ENCODE data around the gene TTC21B. TPM values are rescaled to one million over a fixed set of nuclear protein-coding genes. Genes with fewer than 3 reads are reported as not detected.
"Not testable (repeated sequence)": the region's sequence is repeated elsewhere in the genome, so short reads cannot be mapped to it uniquely, and the experiment has no call there.

The TTC21B gene
- total and polyA plus RNA-seq, 2 of the 8 experiments (the other 6 are each of a cell fraction or from before 2014, with no cell fraction given), result 6.9 to 20.8 TPM

GRCh38 chr2:165859723-165860122 lies 93.9 kb downstream of the TTC21B start:
- POLR2A ChIA-PET (ENCODE audit: partially characterized antibody); H3K18ac ChIP-seq (ENCODE audit: extremely low read depth, low read length); H3K4me3 ChIP-seq (ENCODE audit: extremely low read depth in 1 of 4, insufficient read depth in 2 of 4, low read depth in 3 of 4, low read length in 4 of 4); H3K27me3 ChIP-seq (replicated peaks in 1 of 4; ENCODE audit: control insufficient read depth in 3 of 4, extremely low read depth in 1 of 4, insufficient read depth in 3 of 4, low read length in 3 of 4); H3K23me2 ChIP-seq (ENCODE audit: low read depth, low read length); H2BK12ac ChIP-seq (ENCODE audit: low read depth, low read length); H3K9ac ChIP-seq (replicated peaks in 1 of 4; ENCODE audit: extremely low read depth in 1 of 4, low read depth in 3 of 4, low read length in 3 of 4); H3K79me2 ChIP-seq (ENCODE audit: control insufficient read depth in 1 of 2, insufficient read depth in 2 of 2, low read length in 2 of 2); H2BK120ac ChIP-seq (replicated peaks; ENCODE audit: low read depth, low read length); H3K4ac ChIP-seq (replicated peaks; ENCODE audit: insufficient read length, low read depth, low read length); H3K79me1 ChIP-seq (ENCODE audit: low read depth, low read length); H3K56ac ChIP-seq (replicated peaks; ENCODE audit: insufficient read length, low read depth, low read length); H3K14ac ChIP-seq (ENCODE audit: insufficient read length); DNase-seq (ENCODE audit: low read depth in 1 of 2, low spot score in 2 of 2); H3K4me1 ChIP-seq (replicated peaks in 1 of 4; ENCODE audit: control insufficient read depth in 3 of 4, insufficient read depth in 4 of 4, low read length in 3 of 4); H3K27ac ChIP-seq (ENCODE audit: low read depth, low read length); H4K5ac ChIP-seq (ENCODE audit: insufficient read length, low read depth, low read length); H2BK15ac ChIP-seq (ENCODE audit: low read length); H3K36me3 ChIP-seq (ENCODE audit: control insufficient read depth in 2 of 4, insufficient read depth in 4 of 4, low read length in 3 of 4); H4K91ac ChIP-seq (replicated peaks; ENCODE audit: insufficient read length, low read length); H2AFZ ChIP-seq (ENCODE audit: low read length); H4K8ac ChIP-seq (ENCODE audit: extremely low read depth, insufficient read depth, low read length); H4K20me1 ChIP-seq (replicated peaks in 1 of 2; ENCODE audit: control insufficient read depth in 1 of 2, insufficient read depth in 2 of 2, low read length in 2 of 2); H3K23ac ChIP-seq (ENCODE audit: insufficient read length); H2BK5ac ChIP-seq (ENCODE audit: low read depth, low read length); H2AK5ac ChIP-seq (ENCODE audit: low read depth, low read length); H2BK20ac ChIP-seq (ENCODE audit: low read length); H3K4me2 ChIP-seq (ENCODE audit: insufficient read depth in 1 of 2, low read depth in 2 of 2, low read length in 2 of 2); FAIRE-seq; CTCF ChIA-PET (ENCODE audit: partially characterized antibody): not testable (repeated sequence)
- H3K9me3 ChIP-seq (ENCODE audit: insufficient read depth in 2 of 2, low read depth in 1 of 2, low read length in 1 of 2), result peaks cover 10 to 13% of the 10 kb centered on the region in 2 experiments
- WGBS, 2 experiments (ENCODE audit: extremely low coverage in 1 of 2, insufficient coverage in 1 of 2, insufficient read length in 1 of 2, insufficient replicate concordance in 2 of 2, low coverage in 1 of 2, low lambda C conversion rate in 2 of 2, missing lambda C conversion rate in 1 of 2), result 95% methylated on average over 2 of the region's 2 CpGs; no CpG with 5 or more reads in 1 of the 2 experiments
